Renal cortex interstitium (tissue), 11 donors: Measurements from ENCODE around the gene SLC6A19. TPM values are rescaled to one million over a fixed set of nuclear protein-coding genes. Genes with fewer than 3 reads are reported as not detected.

Experiments used
- DNase-seq, 11 donors: peaks; one replicate each; pipeline ENCODE4 v3.0.0-alpha.2; 2013; ENCODE audit warnings: low read depth in 9 of 11, low spot score in 4 of 11; ENCODE audit errors: extremely low read depth in 1 of 11
- polyA plus RNA-seq, 3 donors: library from polyadenylated mRNA; unstranded; fragments of 120-200 nt; gene quantifications; one replicate each; pipeline ENCODE4 v1.2.1, GENCODE V29; 2013; ENCODE audit not compliant: insufficient read length in 3 of 3

SLC6A19 gene
- polyA plus RNA-seq, 3 donors = 51.8 to 83.3 (median 56.1) TPM

DNA sequence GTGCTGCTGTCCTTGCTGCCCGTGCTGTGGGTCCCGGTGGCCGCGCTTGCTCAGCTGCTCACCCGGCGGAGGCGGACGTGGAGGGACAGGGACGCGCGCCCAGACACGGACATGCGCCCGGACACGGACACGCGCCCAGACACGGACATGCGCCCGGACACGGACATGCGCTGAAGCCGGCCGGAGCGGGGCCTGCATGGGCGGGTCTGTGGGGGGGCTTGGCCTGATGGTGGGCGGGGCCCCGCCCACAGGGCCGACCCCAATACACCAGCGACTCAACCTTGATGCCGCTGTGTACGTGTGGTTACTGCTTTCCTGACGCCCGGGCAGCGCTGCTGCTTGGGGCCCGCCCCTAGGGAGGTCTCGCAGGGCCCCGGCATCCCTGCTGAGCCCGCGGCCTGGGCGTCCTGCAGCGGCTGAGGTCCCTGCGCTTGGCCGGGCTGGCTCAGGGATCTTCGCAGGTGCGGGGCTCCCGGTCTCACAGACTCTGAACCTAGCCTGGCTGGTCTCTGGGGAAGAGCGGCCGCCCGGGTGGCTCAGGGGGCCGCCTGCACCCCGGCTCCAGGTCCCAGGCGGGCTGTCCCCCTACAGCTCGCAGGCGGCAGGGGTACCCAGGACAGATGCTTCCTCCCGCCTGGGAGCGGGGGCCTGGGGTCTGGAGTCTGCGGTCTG is 44.6 kb downstream of the SLC6A19 start:
- no peak for DNase-seq

DNA sequence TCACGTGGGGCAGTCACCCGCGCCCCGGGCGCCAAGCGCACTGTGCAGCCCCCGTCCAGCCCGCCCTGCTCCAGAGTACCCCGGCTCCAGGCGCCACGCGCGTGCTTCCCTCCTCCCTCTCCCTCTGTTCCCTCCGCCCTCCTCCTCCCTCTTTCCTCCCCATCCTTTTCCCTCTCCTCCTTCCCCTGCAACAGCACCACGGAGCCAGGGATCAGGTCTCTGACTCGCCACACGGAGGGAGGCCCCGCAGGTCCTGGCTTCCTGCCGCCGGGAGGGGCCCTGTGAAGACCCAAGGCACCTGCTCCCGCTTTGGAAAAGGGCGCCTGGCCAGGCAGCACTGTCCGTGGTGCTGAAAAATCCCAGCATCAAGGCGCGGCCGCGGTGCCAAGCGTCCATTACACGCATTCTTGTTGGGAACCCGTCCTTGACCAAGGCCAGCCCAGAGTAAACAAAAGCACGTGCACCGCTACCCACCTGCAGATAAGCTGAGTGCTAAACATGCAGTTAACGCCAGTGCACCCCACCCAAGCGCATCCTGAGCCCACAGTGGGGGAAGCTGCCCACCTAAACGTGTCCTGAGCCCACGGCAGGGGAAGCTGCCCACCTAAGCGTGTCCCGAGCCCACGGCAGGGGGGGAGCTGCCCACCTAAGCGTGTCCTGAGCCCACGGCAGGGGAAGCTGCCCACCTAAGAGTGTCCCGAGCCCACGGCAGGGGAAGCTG is 45.5 kb downstream of the SLC6A19 start:
- peak; percentile 72 to 90 (median 83) for DNase-seq

DNA sequence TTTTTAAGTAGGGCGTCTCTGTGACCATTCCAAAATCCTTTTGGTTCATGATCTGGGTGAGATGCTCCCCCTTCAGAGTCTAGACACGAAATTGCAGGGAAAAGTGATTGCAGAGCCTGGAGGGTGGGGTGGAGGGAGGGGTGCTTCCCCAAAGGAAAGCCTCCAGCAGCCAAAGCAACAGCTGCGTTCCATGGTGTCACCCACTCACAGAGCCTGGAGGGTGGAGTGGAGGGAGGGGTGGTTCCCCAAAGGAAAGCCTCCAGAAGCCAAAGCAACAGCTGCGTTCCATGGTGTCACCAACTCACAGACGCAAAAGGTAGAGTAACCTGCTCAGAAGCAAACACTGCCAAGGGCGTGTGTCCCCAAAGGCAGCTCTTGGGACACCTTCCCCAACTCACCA is 46.4 kb downstream of the SLC6A19 start:
- no peak for DNase-seq

DNA sequence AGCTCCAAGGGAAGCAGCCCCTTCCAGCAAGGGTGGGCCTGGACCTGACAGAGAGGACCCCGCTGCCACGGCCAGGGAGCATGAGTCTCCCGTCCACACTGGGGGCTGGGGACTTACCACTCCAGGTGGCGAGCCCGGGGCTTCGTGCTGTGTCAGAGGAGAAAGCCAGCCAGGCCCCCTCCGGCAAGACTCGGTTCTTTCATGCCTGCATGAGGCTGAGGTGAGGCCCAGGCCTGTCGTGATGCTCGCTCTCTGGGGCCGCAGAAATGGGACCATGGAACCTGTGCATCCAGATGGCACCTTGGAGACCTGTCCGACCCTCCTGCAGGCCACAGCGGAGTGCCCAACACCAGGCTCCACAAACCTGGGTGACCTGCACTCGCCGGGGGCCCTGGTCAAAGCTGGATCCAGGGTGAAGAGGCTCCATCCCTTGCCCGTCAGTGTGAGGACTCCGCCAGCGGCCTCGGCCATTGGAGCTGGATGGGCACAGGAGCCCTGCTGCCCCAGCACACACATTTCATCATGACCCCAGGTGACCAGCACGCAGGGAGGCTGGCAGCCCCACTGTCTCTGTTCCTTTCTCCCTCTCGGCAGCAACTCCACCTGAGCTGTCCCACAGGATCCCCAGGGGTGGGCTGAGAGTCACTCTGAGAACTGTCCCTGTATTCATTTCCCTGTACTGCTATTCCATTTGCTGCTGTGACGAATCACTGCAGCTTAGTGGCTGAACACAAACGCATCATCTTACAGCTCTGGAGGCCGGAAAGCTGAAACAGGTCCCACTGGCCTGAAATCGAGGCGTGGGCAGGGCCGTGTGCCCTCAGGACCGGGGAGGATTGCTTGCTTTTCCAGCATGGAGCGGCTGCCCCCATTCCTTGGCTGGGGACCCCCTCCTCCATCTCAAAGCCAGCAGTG is 48.2 kb downstream of the SLC6A19 start:
- no peak for DNase-seq

DNA sequence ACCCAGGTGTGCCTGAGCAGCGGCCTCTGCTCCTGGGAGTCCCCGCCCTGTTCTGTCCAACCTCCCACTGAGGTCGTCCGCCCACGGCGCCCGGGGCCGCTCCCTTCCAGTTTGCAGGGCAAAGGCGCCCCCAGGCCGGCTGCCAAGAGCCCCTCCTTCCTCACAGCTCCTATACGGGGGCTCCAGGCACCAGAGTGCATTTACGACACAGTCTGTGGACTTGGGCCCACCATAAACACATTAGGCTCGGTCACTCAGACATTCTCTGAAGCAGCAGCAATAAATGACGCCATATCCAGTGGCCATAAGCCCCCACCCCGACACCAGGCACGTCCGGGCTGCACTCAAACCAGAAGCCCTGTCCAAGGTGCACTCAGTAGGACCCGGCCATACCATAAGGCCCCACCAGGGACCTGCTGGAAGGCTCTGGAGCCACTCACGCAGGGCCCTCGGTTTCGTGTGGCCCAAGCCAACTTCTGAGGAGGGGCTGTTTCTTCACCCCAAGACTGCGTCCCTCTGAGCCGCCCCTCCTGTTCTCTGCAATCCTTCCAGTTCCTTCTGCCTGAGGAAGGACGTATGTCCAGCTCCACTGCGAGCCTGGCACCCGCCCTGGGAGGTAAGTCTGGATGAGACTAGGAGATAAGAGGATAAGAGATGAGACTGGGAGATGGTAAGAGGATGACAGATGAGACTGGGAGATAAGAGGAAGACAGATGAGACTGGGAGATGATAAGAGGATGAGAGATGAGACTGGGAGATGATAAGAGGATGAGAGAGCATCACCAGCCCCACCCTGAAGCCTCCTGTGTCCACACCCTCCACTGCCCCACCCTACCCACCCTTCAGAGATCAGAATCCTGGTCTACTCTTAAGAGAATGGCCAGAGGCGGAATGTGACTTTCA is 50.5 kb downstream of the SLC6A19 start:
- DNase-seq = no peak

DNA sequence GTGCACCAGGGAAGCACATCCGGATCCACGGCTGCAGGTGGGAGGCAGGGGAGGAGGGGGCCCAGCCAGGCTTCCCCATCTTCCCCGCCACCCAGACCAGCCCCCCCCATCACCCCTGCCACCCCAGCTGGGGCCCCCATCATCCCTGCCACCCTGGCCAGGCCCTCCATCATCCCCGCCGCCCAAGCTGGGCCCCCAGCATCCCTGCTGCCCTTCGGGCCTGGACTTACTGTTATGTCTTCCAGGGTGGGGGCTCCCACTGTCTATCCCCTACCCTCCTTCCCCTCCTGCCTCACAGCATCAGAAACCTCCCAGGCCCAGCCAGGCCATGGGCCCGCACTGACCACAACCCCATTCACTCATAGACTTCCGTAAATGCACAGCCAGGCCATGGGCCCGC is 51.3 kb downstream of the SLC6A19 start:
- no peak for DNase-seq

DNA sequence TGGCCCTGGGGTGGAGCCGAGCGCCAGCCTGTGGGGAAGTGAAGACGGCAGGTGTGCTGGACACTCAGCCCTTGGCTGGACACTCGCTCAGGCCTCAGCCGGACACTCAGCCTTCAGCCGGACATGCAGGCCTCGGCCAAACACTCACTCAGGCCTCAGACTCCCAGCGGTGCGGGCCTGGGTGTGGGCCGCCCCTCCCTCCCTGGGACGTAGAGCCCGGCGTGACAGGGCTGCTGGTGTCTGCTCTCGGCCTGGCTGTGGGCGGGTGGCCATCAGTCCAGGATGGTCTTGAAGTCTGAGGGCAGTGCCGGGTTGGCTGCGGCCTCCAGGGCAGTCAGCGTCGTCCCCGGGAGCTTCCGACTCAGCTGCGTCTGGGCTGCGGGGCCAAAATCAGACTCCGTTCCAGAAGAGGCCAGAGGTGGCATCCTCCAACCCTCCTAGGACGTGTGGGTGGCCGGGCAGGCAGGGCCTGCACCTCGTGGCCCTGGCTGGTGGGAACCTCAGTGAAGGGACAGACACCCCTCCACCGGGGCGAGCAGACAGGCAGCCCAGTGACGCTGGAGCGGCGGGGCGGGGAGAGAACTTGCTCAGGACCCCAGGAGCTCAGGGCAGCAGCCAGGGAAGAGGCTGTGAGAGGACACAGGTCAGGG is 52.2 kb downstream of the SLC6A19 start:
- no peak for DNase-seq

DNA sequence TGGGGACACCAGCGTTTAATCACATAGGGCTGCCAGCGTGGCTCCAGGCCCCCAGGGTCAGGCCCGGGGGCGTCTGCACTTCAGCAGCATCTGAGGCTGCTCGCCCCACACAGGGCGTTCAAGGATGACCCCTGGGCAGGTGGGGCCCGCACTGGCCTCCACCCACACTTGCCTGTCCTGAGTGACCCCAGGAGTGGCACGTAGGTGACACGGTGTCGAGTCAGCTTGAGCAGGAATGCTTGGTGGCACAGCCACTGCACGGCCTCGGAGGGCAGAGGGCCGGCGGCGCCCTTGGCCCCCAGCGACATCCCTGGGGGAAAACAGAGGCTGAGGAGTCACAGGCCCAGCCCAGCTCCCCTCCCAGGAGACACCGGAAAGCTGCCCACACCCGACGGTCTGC is 52.8 kb downstream of the SLC6A19 start:
- DNase-seq = no peak

DNA sequence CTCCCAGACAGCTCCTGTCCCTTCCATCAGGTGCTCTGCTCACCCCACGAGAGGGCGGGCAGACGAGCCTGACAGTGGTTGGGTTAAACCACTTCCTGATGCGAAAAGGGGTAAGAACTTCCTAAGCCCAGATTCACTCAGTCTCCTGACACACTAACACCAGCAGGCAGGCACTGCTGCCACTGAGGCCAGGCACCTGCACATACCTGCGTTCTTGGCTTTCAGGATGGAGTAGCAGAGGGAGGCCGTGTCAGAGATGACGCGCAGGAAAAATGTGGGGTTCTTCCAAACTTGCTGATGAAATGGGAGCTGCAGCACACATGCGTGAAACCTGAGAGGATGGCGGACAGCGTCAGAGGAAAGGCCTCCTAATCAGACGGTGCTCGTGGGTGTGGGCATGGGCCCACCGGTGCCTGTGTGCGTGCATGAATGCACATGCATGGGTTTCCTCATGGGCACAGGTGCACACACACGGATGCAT is 53.7 kb downstream of the SLC6A19 start:
- peak in 1 of 11 donors; percentile 11 for DNase-seq

DNA sequence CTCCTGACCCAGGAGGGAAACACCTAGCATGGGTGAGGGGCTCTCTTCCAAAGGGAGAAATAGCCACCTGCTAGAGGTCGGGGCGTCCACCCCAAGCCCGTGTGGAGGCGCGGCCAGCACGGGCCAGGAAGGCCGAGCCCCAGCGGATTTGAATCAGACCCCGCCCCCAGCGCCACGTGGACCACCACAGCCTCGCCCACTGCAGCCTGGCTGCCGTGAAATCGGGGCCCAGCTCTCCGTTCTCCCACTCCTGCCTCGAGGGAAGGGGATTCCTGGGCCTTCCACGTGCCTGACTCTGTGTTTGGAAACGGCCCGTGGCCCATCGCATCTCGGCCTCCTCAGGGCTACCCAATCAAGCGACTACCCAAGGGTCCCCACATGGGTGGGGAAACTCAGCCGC is 55.4 kb downstream of the SLC6A19 start:
- no peak for DNase-seq

DNA sequence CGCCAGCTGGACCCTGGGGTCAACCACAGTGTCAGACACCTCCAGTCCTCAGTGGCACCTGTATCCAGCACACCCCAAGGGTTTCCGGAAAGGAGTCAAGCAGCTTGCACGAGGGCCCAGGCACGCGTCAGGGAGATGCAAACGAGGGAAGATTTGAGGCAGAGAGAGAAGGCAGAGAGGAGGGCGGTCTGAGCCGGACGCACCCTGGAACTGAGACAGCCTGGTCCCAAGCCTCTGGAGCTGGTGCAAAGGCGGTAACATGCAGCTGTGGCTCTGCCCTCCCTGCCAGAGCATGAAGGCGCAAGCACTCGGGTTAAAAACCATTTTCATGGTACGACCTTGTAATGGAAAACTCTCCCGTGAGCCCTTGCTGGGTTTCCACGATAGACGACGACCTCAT is 56.0 kb downstream of the SLC6A19 start:
- DNase-seq = no peak

DNA sequence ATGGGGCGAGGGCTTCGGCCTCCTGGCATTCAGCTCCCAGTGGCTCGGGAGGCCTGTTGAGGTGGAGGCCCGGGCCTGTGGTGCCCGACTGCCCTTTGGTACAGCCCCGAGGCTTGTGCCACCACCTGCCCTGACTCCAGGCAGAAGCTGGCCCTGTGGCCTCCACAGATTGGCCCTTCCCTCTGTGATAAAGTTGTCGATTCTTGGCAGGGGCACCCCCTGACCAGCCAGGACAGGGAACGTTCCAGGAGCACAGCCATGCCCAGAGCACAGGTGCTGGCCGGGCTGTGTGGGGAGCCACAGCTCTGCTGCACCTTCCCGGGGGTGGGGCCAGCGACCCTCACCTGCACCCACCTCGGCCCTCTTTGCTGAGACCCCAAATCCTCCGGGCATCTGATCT is 56.4 kb downstream of the SLC6A19 start:
- DNase-seq = no peak

DNA sequence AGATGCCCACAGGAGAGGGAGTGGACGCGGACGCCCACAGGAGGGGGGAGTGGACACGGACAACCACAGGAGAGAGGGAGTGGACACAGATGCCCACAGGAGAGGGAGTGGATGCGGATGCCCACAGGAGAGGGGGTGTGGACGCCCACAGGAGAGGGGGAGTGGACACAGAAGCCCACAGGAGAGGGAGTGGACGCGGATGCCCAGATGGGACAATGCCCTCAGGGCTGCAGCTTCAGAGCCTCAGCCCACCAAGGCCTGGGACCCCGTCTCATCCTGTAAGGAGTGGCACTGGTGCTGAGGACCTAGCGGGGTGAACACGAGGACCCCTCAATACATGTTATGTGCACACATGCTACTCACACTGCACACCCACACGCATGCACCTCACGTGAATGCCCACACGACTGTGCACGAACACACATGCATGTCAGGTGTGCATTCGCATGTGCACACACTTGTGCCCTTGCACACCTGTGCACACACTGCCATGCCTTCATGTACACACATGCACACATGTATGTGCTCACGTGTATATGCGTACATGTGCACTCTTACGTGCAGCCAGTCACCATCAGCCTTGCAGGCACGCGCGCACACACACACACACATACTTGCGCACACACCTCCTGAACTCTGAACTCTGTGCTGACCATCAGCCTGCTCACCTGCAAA is 58.5 kb downstream of the SLC6A19 start:
- no peak for DNase-seq

DNA sequence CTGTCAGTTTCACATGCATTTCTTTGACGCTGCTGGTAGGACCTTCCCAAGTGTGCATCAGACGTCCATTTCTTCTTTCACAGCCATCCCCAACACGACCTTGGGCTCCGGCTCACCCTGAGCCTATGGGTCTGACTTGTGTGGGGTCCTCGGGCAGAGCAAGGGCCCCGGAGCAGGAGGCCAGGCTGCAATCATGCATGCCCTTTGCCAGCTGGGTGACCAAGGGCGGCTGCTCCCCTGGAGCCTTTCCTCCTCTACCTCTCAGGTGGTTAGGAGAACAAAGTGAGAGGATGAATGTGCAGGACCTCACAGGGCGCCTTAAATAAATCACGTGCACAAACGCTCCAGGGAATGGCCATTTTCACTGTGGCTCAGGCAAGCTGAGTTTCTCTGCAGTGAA is 60.2 kb downstream of the SLC6A19 start:
- no peak for DNase-seq

DNA sequence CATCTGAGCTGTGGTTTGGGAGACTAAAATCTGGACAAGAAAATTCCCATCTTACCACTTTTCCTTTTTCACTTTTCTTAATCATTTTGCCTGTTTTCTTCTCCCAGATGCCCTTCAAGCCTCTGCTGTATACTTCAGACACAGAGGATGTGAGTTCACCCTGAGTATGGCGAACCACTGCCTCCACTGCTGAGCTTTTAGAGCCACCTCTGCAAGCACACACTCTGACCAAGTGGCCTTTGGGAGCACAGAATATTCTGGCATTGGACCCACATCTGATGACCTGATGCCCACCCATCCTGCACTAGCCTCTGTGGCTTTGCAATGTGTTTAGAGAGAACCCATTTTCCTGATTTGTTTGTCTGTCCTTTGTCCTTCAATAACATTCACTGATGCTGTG is 61.0 kb downstream of the SLC6A19 start:
- no peak for DNase-seq

DNA sequence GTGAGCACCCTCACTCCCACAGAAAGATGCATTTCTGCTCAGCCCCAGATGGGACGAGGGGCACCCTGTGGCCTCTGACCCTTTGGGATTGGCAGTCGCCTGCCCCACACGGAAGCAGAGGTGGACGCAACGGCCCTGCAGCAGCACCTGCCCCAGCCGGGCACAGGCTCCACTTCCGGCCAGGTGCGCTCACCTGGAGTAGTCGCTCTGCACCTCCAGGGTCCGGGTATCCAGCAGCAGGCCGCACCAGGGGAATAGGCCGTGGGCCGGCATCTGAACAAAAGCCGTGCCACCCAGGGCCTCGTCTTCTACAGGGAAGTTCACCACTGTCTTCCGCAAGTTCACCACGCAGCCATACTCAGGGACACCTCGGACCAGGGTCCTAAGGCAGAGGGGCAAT is 62.8 kb downstream of the SLC6A19 start:
- DNase-seq = no peak

DNA sequence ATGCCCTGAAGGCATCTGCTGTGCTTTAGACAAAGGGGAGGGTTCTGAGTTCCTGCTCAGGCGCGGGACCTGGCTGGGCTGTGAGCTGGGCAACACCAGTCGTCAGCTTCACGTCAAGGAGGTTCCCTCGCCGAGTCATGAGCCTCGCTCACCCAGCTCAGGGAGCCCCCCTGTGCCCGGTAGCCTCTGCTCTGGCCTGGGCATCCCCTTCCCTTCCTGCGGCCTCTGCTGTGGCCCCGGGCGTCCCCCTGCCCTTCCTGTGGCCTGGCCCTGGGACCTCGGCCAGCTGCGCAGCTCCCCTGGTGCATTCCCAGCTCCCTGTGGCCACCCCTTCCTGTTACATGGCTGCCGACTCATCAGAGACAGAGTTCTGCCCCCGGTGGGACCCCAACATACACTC is 63.6 kb downstream of the SLC6A19 start:
- DNase-seq = no peak
